ENCODE measurements around the gene SIAH2. TPM values are rescaled to one million over a fixed set of nuclear protein-coding genes. Genes with fewer than 3 reads are reported as not detected.
A peak's percentile ranks its signal among the peaks of the same experiment; 100 is the strongest.

The SIAH2 gene
- polyA plus RNA-seq, 3 donors, result 24.6 to 43.5 (median 28.2) TPM

GRCh38 chr3:150736316-150736719 lies 26.7 kb downstream of the SIAH2 start:
- Mint-ChIP-seq H3K4me1 (peaks cover 32% of the 10 kb centered on the region), H3K9me3 (no peaks in the 10 kb centered on the region), H3K27ac (peak overlapping the region in 1 of 7 donors; percentile 15), H3K36me3 (peaks cover 8 to 12% of the 10 kb centered on the region in 2 donors), H3K4me3 (no peak overlapping the region), H3K27me3 (ENCODE audit: low read depth in 3 of 3) (peaks cover 0 to 3% (median 3%) of the 10 kb centered on the region in 3 donors)
- Histone ChIP-seq H3K9me3 (replicated peaks in 1 of 2; ENCODE audit: control insufficient read depth in 1 of 2, insufficient read depth in 1 of 2, low read length in 2 of 2) (no peaks in the 10 kb centered on the region), H3K4me2 (replicated peaks; ENCODE audit: extremely low read depth, low read length, poor library complexity, severe bottlenecking) (no peak overlapping the region), H3K4me1 (ENCODE audit: control insufficient read depth in 1 of 2, insufficient read depth in 2 of 2, low read length in 2 of 2) (peaks cover 27 to 33% of the 10 kb centered on the region in 2 donors), H3K27ac (ENCODE audit: low read depth in 1 of 2, low read length in 2 of 2) (no peak overlapping the region), H3K79me2 (ENCODE audit: insufficient read depth, low read length) (no peaks in the 10 kb centered on the region), H3K4me3 (replicated peaks in 1 of 3; ENCODE audit: low read depth in 2 of 3, low read length in 3 of 3) (no peak overlapping the region), H3K36me3 (replicated peaks in 1 of 2; ENCODE audit: control insufficient read depth in 1 of 2, insufficient read depth in 2 of 2, low read length in 2 of 2) (peaks cover 8 to 10% of the 10 kb centered on the region in 2 donors), H3K27me3 (ENCODE audit: control insufficient read depth in 2 of 2, insufficient read depth in 2 of 2, low read length in 2 of 2) (no peaks in the 10 kb centered on the region), H4K20me1 (ENCODE audit: insufficient read depth, low read length) (peaks cover 18% of the 10 kb centered on the region), H2AFZ (ENCODE audit: insufficient read depth, low read depth, low read length, poor library complexity, severe bottlenecking) (no peak overlapping the region), H3K9ac (ENCODE audit: insufficient read depth, low read length, poor library complexity, severe bottlenecking) (no peak overlapping the region)
- no peak for TF ChIP-seq CTCF (IDR thresholded peaks at IDR 0.05)
- intact Hi-C loops (cut with micrococcal nuclease), result no loop called here
- no peak for DNase-seq
- WGBS (ENCODE audit: insufficient coverage), result no CpG with 5 or more reads among the region's 2 CpGs

- no peaks in the 10 kb centered on the region for H3K79me2 ChIP-seq (ENCODE audit: insufficient read depth, low read length)
- peaks cover 24 to 27% of the 10 kb centered on the region in 2 donors for H3K4me1 ChIP-seq (ENCODE audit: control insufficient read depth in 1 of 2, insufficient read depth in 2 of 2, low read length in 2 of 2)
- Mint-ChIP-seq H3K27ac (peak overlapping the region in 1 of 7 donors; percentile 6), H3K4me1 (peaks cover 27% of the 10 kb centered on the region), H3K27me3 (ENCODE audit: low read depth in 3 of 3) (peaks cover 0 to 3% (median 3%) of the 10 kb centered on the region in 3 donors), H3K36me3 (no peaks in the 10 kb centered on the region), H3K4me3 (no peak overlapping the region), H3K9me3 (no peaks in the 10 kb centered on the region)
- H2AFZ ChIP-seq (ENCODE audit: insufficient read depth, low read depth, low read length, poor library complexity, severe bottlenecking), result no peak overlapping the region
- intact Hi-C loops (cut with micrococcal nuclease), result no loop called here
- H3K4me3 ChIP-seq (replicated peaks in 1 of 3; ENCODE audit: low read depth in 2 of 3, low read length in 3 of 3), result no peak overlapping the region
- no peak for TF ChIP-seq CTCF (IDR thresholded peaks at IDR 0.05)
- DNase-seq, result no peak
- no peak overlapping the region for H3K9ac ChIP-seq (ENCODE audit: insufficient read depth, low read length, poor library complexity, severe bottlenecking)
- H3K36me3 ChIP-seq (replicated peaks in 1 of 2; ENCODE audit: control insufficient read depth in 1 of 2, insufficient read depth in 2 of 2, low read length in 2 of 2), result no peaks in the 10 kb centered on the region
- no peak overlapping the region for H3K27ac ChIP-seq (ENCODE audit: low read depth in 1 of 2, low read length in 2 of 2)
- no peaks in the 10 kb centered on the region for H3K9me3 ChIP-seq (replicated peaks in 1 of 2; ENCODE audit: control insufficient read depth in 1 of 2, insufficient read depth in 1 of 2, low read length in 2 of 2)
- H4K20me1 ChIP-seq (ENCODE audit: insufficient read depth, low read length), result peaks cover 4% of the 10 kb centered on the region
- 100% methylated on average over 1 of the region's 1 CpG for WGBS (ENCODE audit: insufficient coverage)
- no peak overlapping the region for H3K4me2 ChIP-seq (replicated peaks; ENCODE audit: extremely low read depth, low read length, poor library complexity, severe bottlenecking)
- no peaks in the 10 kb centered on the region for H3K27me3 ChIP-seq (ENCODE audit: control insufficient read depth in 2 of 2, insufficient read depth in 2 of 2, low read length in 2 of 2)
These were observed 28.2 kb downstream of the SIAH2 start for GRCh38 chr3:150734795-150735119.

Measured in CD14-positive monocyte (primary cell).